Choroid plexus epithelial cell (primary cell): ENCODE data around the gene TTLL5.

Experiments
- DNase-seq: peaks from one replicate; pipeline ENCODE4 v3.0.0-alpha.2; 2010; ENCODE audit warnings: low read depth
- H3K4me3 ChIP-seq: 2 replicates; pipeline ENCODE4 v1.5.1; 2011; ENCODE audit warnings: low read depth, mild to moderate bottlenecking, control low read depth, low read length, moderate library complexity
- CTCF ChIP-seq: conservative IDR thresholded peaks from 2 replicates; pipeline ENCODE4 v1.5.1; 2011; ENCODE audit warnings: low read depth, mild to moderate bottlenecking, control low read depth, inconsistent platforms, low read length, moderate library complexity

The TTLL5 gene

DNA sequence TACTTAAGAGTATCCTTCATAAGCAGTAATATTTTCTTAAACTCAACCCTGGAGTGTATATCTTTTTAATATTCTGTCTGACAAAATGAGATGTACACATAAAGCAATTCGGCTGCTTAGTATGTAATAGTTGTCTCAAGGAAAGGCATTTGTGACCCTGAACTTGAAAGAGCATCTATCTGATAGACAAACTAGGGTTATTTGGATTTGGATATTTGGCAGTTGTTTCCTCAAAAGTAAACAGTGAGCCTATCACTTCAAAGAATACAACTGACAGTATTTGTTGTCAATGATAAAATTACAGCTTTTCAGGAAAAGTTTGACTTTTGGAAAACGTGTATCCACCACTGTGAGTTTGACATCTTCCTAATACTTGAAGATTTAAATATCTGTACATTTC, 197.3 kb downstream of the TTLL5 start:
- no peak for TF ChIP-seq CTCF
- DNase-seq: no peak
- H3K4me3 ChIP-seq: no peak overlapping the region

DNA sequence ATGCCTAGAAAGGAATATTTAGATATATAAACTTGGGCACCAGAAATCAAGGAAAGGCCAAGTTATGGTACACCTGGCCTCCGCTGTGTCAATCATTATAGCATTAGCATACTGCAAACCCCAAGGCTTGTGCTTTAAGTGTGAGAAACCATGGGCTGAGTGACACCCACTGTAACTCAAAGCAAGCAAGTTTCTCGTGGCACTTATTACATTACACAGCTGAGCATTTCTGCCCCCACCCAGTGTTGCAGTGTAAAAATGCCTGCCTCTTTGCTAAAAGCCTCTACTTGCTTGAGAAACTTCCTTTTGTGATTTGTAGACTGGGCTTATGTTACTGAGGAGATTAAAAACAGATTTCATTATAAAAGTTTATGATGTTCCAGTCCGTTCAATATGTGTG, 198.7 kb downstream of the TTLL5 start:
- no peak for TF ChIP-seq CTCF
- no peak overlapping the region for H3K4me3 ChIP-seq
- DNase-seq: no peak

DNA sequence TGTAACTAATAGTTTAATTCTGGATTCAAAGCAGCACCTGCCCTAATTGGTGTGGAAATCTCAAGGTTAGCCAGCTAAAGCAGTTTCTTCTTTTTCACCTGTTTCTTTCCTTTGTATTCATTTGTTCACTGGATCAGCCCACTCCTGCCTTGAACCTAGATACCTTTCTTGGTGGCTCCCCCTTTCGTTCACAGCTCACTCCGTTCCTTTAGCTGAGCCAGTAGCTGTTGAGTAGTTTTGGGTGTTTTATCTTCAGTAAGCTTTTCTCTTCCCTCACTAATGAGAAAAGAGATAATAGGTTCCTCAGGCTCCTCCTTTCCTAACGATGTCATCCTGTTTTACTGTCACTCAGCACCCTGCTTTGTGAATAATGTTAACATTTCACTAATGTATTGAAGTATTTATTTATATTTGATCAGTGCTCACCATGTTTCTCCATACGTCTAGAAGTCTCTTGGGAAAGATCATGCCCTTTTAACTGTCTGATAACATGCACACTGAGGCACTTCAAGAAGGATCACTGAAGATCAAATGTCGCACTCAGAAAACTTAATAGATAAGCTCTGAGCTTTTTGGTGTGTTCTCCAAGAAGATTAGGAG, 199.6 kb downstream of the TTLL5 start:
- H3K4me3 ChIP-seq: no peak overlapping the region
- no peak for TF ChIP-seq CTCF
- no peak for DNase-seq

DNA sequence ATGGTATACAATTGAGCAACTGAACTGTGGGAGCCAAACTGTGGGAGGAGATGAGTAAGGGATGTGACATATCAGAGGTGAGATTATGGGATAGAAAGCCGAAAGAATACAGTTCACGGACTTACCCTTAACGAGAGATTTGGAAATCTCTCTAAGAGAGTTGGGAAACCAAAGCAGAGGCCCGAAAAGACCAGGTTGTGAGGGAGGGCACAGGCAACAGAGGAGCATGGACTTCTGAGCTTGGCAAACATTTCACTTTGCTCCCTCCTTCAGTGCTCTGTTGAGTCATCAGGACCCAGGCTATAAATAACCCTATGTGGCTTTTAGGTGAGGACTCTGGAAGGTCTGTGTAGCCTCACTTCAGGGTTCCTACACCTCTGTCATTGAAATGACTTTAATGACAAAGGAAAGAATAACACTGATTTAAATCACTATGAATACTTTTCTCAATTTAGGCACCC, 200.1 kb downstream of the TTLL5 start:
- TF ChIP-seq CTCF: no peak
- DNase-seq: peak; percentile 81
- no peak overlapping the region for H3K4me3 ChIP-seq

GRCh38 chr14:75863221-75863620, 202.2 kb downstream of the TTLL5 start:
- TF ChIP-seq CTCF: no peak
- no peak for DNase-seq
- no peak overlapping the region for H3K4me3 ChIP-seq

DNA sequence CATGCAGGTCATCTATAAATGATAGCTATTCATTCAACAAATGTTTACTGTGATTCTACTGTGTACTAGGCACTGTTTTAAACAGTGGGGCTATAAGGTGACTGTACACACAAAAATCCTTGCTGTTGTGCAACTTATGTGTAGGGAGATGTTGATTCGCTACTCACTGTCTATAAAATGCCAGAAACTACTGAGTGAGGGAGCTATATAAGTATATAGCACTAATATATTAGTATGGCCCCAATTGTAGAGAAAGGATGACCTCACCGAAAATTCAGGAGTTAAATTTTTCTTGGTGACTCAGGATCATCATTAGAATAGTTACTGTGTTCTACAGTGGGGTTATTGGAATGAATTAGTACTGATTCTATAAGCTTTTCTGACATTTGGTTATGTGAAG, 203.3 kb downstream of the TTLL5 start:
- TF ChIP-seq CTCF: no peak
- peak; percentile 84 for DNase-seq
- no peak overlapping the region for H3K4me3 ChIP-seq

DNA sequence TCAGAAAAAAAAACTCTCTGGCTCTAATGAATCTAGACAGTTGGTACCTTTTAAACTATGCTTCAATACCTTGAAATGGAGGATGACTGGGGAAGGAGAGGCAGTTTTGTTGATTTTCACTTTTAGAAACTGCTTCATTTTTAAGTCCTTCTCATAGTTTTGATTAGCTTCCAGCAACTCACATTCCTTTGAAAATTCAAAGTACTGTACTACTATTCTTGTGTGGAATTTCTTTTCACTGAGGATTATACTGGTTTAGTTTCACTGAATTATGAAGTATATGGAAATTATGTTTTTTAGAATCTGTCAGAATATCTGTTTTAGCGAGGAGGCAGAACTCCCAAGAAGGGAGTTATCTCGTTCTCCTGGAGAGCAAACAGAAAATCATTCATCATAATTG, 204.5 kb downstream of the TTLL5 start:
- peak; percentile 43 for DNase-seq
- H3K4me3 ChIP-seq: no peak overlapping the region
- no peak for TF ChIP-seq CTCF
